ENCODE measurements around the gene ARL15. TPM values are rescaled to one million over a fixed set of nuclear protein-coding genes. Genes with fewer than 3 reads are reported as not detected.

Gene ARL15
- total RNA-seq, 1 donor from 2014 or later: 30.8 TPM

GRCh38 chr5:53834500-53834899 lies 475.9 kb downstream of the ARL15 start:
- no peaks in the 10 kb centered on the region for H3K4me1 ChIP-seq
- H3K9me3 ChIP-seq: peaks cover 11% of the 10 kb centered on the region
- H3K27ac ChIP-seq: no peak overlapping the region
- no peaks in the 10 kb centered on the region for H3K27me3 ChIP-seq (ENCODE audit: low read depth)
- DNase-seq (no peak), ATAC-seq (no peak)
- no peaks in the 10 kb centered on the region for H3K36me3 ChIP-seq
- no peak overlapping the region for H3K4me3 ChIP-seq
- intact Hi-C loops (cut with DNase I): no loop called here
- TF ChIP-seq, protein P1, sequence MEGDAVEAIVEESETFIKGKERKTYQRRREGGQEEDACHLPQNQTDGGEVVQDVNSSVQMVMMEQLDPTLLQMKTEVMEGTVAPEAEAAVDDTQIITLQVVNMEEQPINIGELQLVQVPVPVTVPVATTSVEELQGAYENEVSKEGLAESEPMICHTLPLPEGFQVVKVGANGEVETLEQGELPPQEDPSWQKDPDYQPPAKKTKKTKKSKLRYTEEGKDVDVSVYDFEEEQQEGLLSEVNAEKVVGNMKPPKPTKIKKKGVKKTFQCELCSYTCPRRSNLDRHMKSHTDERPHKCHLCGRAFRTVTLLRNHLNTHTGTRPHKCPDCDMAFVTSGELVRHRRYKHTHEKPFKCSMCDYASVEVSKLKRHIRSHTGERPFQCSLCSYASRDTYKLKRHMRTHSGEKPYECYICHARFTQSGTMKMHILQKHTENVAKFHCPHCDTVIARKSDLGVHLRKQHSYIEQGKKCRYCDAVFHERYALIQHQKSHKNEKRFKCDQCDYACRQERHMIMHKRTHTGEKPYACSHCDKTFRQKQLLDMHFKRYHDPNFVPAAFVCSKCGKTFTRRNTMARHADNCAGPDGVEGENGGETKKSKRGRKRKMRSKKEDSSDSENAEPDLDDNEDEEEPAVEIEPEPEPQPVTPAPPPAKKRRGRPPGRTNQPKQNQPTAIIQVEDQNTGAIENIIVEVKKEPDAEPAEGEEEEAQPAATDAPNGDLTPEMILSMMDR (IDR thresholded peaks at IDR 0.05): no peak

Small RNAs within 50 kb of the gene (microRNA-seq; reads per million reads assigned to microRNA genes)
- gene MIR4459 (ENCODE audit: borderline number of aligned reads) (not detected), gene MIR581 (ENCODE audit: borderline number of aligned reads) (not detected)

Other genes starting within 250 kb of the ARL15 start
- not detected for gene HSPB3, start 145.1 kb upstream of the ARL15 start, total RNA-seq
- 33.6 TPM for gene SNX18, start 207.2 kb upstream of the ARL15 start, total RNA-seq